Type B pancreatic cell (in vitro differentiated cells): Measurements from ENCODE around the gene SCUBE3. TPM values are rescaled to one million over a fixed set of nuclear protein-coding genes. Genes with fewer than 3 reads are reported as not detected.

Experiments
- DNase-seq: peaks from one replicate; pipeline ENCODE4 v3.0.0; 2021; ENCODE audit warnings: mixed read lengths; ENCODE audit not compliant: unreplicated experiment; ENCODE audit errors: extremely low spot score
- H3K27ac Mint-ChIP-seq: 2 replicates; pipeline ENCODE4 v1.8.0; 2021; ENCODE audit warnings: mild to moderate bottlenecking, mixed read lengths
- H3K27me3 Mint-ChIP-seq: 2 replicates; pipeline ENCODE4 v1.8.0; 2021; ENCODE audit warnings: mixed read lengths
- H3K36me3 Mint-ChIP-seq: 2 replicates; pipeline ENCODE4 v1.8.0; 2021; ENCODE audit warnings: mixed read lengths
- H3K4me1 Mint-ChIP-seq: one replicate; pipeline ENCODE4 v1.8.0; 2021; ENCODE audit warnings: mixed read lengths; ENCODE audit not compliant: unreplicated experiment
- H3K4me3 Mint-ChIP-seq: 2 replicates; pipeline ENCODE4 v1.8.0; 2021; ENCODE audit warnings: mild to moderate bottlenecking, mixed read lengths
- H3K9me3 Mint-ChIP-seq: 2 replicates; pipeline ENCODE4 v1.8.0; 2021; ENCODE audit warnings: mixed read lengths
- CTCF ChIP-seq: fragments of 200-600 bp; sonication (generic); conservative IDR thresholded peaks from 2 replicates; pipeline ENCODE4 v1.5.0; 2021; ENCODE audit warnings: antibody characterized with exemption, mild to moderate bottlenecking
- total RNA-seq: library from RNA; stranded (reverse); gene quantifications from 2 replicates; pipeline ENCODE4 v1.2.1, GENCODE V29; 2021; ENCODE audit warnings: low replicate concordance

The SCUBE3 gene
- total RNA-seq, 1 donor from 2014 or later = 14.9 TPM

- no peak overlapping the region for H3K4me3 Mint-ChIP-seq
- no peaks in the 10 kb centered on the region for H3K9me3 Mint-ChIP-seq
- no peaks in the 10 kb centered on the region for H3K27me3 Mint-ChIP-seq
- no peak overlapping the region for H3K27ac Mint-ChIP-seq
- no peak for DNase-seq
- H3K4me1 Mint-ChIP-seq = no peaks in the 10 kb centered on the region
- H3K36me3 Mint-ChIP-seq = peaks cover 8% of the 10 kb centered on the region
- no peak for TF ChIP-seq CTCF
These were observed 79.9 kb downstream of the SCUBE3 start for GRCh38 chr6:35293681-35294080.

- peak; percentile 82 for TF ChIP-seq CTCF
- Mint-ChIP-seq H3K36me3 (peaks cover 9% of the 10 kb centered on the region), H3K27ac (peak overlapping the region; percentile 10), H3K9me3 (no peaks in the 10 kb centered on the region), H3K4me1 (peaks cover under 1% of the 10 kb centered on the region), H3K4me3 (no peak overlapping the region), H3K27me3 (no peaks in the 10 kb centered on the region)
- no peak for DNase-seq
These were observed 80.7 kb downstream of the SCUBE3 start for GRCh38 chr6:35294308-35294945.

GRCh38 chr6:35295036-35295435 lies 81.3 kb downstream of the SCUBE3 start:
- H3K36me3 Mint-ChIP-seq = peaks cover 12% of the 10 kb centered on the region
- no peak overlapping the region for H3K27ac Mint-ChIP-seq

GRCh38 chr6:35295521-35296315 lies 82.0 kb downstream of the SCUBE3 start:
- no peak overlapping the region for H3K4me3 Mint-ChIP-seq
- DNase-seq = no peak
- no peak for TF ChIP-seq CTCF
- no peaks in the 10 kb centered on the region for H3K9me3 Mint-ChIP-seq
- no peak overlapping the region for H3K27ac Mint-ChIP-seq
- H3K4me1 Mint-ChIP-seq = peaks cover 6% of the 10 kb centered on the region
- peaks cover 12% of the 10 kb centered on the region for H3K36me3 Mint-ChIP-seq
- no peaks in the 10 kb centered on the region for H3K27me3 Mint-ChIP-seq

More at GRCh38 chr6:35295036-35295435, 81.3 kb downstream of the SCUBE3 start:
- no peak for TF ChIP-seq CTCF
- H3K4me3 Mint-ChIP-seq = no peak overlapping the region
- no peak for DNase-seq
- no peaks in the 10 kb centered on the region for H3K9me3 Mint-ChIP-seq
- peaks cover 6% of the 10 kb centered on the region for H3K4me1 Mint-ChIP-seq
- no peaks in the 10 kb centered on the region for H3K27me3 Mint-ChIP-seq

GRCh38 chr6:35296931-35297600 lies 83.3 kb downstream of the SCUBE3 start:
- peaks cover 9% of the 10 kb centered on the region for H3K36me3 Mint-ChIP-seq
- no peak for DNase-seq
- no peak overlapping the region for H3K27ac Mint-ChIP-seq
- H3K27me3 Mint-ChIP-seq = no peaks in the 10 kb centered on the region
- no peak for TF ChIP-seq CTCF
- H3K9me3 Mint-ChIP-seq = no peaks in the 10 kb centered on the region
- H3K4me1 Mint-ChIP-seq = peaks cover 6% of the 10 kb centered on the region
- peak overlapping the region; percentile 52 for H3K4me3 Mint-ChIP-seq
